K562 (cell line): Measurements from ENCODE around the gene HSF4. TPM values are rescaled to one million over a fixed set of nuclear protein-coding genes. Genes with fewer than 3 reads are reported as not detected.

Source experiments
- EP300 ChIP-seq: IDR thresholded peaks from 2 replicates; pipeline ENCODE4 v1.6.1; 2012; ENCODE audit warnings: low read length, improper control_type of control experiment
- FOXK1 ChIP-seq: sonication (generic); formaldehyde crosslinking; IDR thresholded peaks from 2 replicates; pipeline ENCODE4 v1.8.0; 2022; ENCODE audit warnings: missing genetic modification reagents, mild to moderate bottlenecking, borderline replicate concordance
- IRF2 ChIP-seq: sonication (generic); formaldehyde crosslinking; IDR thresholded peaks from 2 replicates; pipeline ENCODE4 v1.8.1; 2022; ENCODE audit warnings: mild to moderate bottlenecking, missing genetic modification reagents
- NFIC ChIP-seq: fragments of 450-650 bp; IDR thresholded peaks from 2 replicates; pipeline ENCODE4 v1.6.1; 2017; ENCODE audit warnings: mild to moderate bottlenecking, inconsistent platforms
- SMARCA4 ChIP-seq: fragments of 450-650 bp; IDR thresholded peaks from 2 replicates; pipeline ENCODE4 v1.6.1; 2016
- SMARCE1 ChIP-seq: fragments of 450-650 bp; IDR thresholded peaks from 2 replicates; pipeline ENCODE4 v1.7.1; 2016; ENCODE audit warnings: mild to moderate bottlenecking
- SREBF2 ChIP-seq: sonication (generic); formaldehyde crosslinking; IDR thresholded peaks from 2 replicates; pipeline ENCODE4 v1.4.0; 2020; ENCODE audit warnings: mild to moderate bottlenecking, missing genetic modification reagents
- STAT5A ChIP-seq: IDR thresholded peaks from 2 replicates; pipeline ENCODE4 v1.6.1; 2012; ENCODE audit warnings: low read length, inconsistent platforms, borderline replicate concordance
- TAL1 ChIP-seq: fragments of 450-650 bp; IDR thresholded peaks from 2 replicates; pipeline ENCODE4 v1.6.1; 2016; ENCODE audit warnings: mild to moderate bottlenecking
- TCF3 ChIP-seq: sonication (generic); formaldehyde crosslinking; IDR thresholded peaks from 2 replicates; pipeline ENCODE4 v1.4.0; 2020; ENCODE audit warnings: mild to moderate bottlenecking, missing genetic modification reagents
- ZNF57 ChIP-seq: fragments of 450-650 bp; formaldehyde crosslinking; IDR thresholded peaks from 2 replicates; pipeline ENCODE4 v1.4.0; 2020; ENCODE audit warnings: mild to moderate bottlenecking, moderate library complexity
- ZNF707 ChIP-seq: fragments of 250-450 bp; sonication (Bioruptor Pico); conservative IDR thresholded peaks from 2 replicates; pipeline ENCODE4 v1.8.0; 2022; ENCODE audit warnings: inconsistent platforms, mild to moderate bottlenecking, moderate library complexity
- polyA plus RNA-seq, 8 experiments: library from polyadenylated mRNA; depleted of rRNA in 4 of 8; stranded (reverse) in 5 of 8; unstranded in 3 of 8; fragments of >200 nt; fragmentation: Nextera tagmentation in 2 of 8; fragmentation: Illumina TruSeq in 1 of 8; extraction: Ambion mirVana in 2 of 8; extraction: Trizol in 1 of 8; gene quantifications; 2 replicates each; pipeline versions ENCODE4 v1.2.1 to v1.2.3, GENCODE V29; 2011 to 2014; ENCODE audit warnings: inconsistent platforms in 1 of 8, missing spikeins in 1 of 8
- total RNA-seq, 7 experiments: library from RNA; depleted of rRNA in 6 of 7; stranded (reverse); fragments of >200 nt in 6 of 7; fragmentation: Illumina TruSeq in 2 of 7; extraction: Trizol in 2 of 7; gene quantifications; 2 replicates each; pipeline versions ENCODE4 v1.2.1 to v1.2.3, GENCODE V29; 2011 to 2021; ENCODE audit warnings: low replicate concordance in 1 of 7
- TF ChIP-seq, protein P1 (sequence below), 2 experiments: fragments of 450-650 bp in 1 of 2; sonication (generic) in 1 of 2; formaldehyde crosslinking in 1 of 2; IDR thresholded peaks; 2 replicates each; pipeline versions ENCODE4 v1.7.1 to v1.9.0; 2016 to 2022; ENCODE audit warnings: inconsistent platforms in 1 of 2, mild to moderate bottlenecking in 1 of 2, missing genetic modification reagents in 1 of 2
- TF ChIP-seq, protein P2 (sequence below): fragments of 450-650 bp; IDR thresholded peaks from 2 replicates; pipeline ENCODE4 v1.6.1; 2017; ENCODE audit warnings: antibody characterized with exemption, mild to moderate bottlenecking

Gene HSF4
- total and polyA plus RNA-seq, 9 of the 15 experiments (the other 6 are each of a cell fraction or from before 2014, with no cell fraction given), result 0.50 to 35.4 (median 8.8) TPM; not detected in 1

- TF ChIP-seq, protein P1, sequence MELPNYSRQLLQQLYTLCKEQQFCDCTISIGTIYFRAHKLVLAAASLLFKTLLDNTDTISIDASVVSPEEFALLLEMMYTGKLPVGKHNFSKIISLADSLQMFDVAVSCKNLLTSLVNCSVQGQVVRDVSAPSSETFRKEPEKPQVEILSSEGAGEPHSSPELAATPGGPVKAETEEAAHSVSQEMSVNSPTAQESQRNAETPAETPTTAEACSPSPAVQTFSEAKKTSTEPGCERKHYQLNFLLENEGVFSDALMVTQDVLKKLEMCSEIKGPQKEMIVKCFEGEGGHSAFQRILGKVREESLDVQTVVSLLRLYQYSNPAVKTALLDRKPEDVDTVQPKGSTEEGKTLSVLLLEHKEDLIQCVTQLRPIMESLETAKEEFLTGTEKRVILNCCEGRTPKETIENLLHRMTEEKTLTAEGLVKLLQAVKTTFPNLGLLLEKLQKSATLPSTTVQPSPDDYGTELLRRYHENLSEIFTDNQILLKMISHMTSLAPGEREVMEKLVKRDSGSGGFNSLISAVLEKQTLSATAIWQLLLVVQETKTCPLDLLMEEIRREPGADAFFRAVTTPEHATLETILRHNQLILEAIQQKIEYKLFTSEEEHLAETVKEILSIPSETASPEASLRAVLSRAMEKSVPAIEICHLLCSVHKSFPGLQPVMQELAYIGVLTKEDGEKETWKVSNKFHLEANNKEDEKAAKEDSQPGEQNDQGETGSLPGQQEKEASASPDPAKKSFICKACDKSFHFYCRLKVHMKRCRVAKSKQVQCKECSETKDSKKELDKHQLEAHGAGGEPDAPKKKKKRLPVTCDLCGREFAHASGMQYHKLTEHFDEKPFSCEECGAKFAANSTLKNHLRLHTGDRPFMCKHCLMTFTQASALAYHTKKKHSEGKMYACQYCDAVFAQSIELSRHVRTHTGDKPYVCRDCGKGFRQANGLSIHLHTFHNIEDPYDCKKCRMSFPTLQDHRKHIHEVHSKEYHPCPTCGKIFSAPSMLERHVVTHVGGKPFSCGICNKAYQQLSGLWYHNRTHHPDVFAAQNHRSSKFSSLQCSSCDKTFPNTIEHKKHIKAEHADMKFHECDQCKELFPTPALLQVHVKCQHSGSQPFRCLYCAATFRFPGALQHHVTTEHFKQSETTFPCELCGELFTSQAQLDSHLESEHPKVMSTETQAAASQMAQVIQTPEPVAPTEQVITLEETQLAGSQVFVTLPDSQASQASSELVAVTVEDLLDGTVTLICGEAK (IDR thresholded peaks at IDR 0.05), result no peak
- TF ChIP-seq, protein P1 (CRISPR knock-in tag; IDR thresholded peaks at IDR 0.05), result no peak
- TF ChIP-seq STAT5A, result peak; percentile 43; the same call in 1 of the 2 replicates
- TF ChIP-seq ZNF707 (CRISPR knock-in tag), result no peak
- no peak for TF ChIP-seq FOXK1 (CRISPR knock-in tag)
- no peak for TF ChIP-seq ZNF57 (CRISPR knock-in tag)
- peak; percentile 19; the same call in 1 of the 2 replicates for TF ChIP-seq EP300
- TF ChIP-seq SMARCA4, result peak; percentile 84
- TF ChIP-seq TCF3, result peak; percentile 68
- TF ChIP-seq IRF2 (CRISPR knock-in tag), result no peak
- peak; percentile 52 for TF ChIP-seq TAL1
- peak; percentile 40; the same call in 1 of the 2 replicates for TF ChIP-seq NFIC
- TF ChIP-seq SMARCE1, result peak; percentile 84
- TF ChIP-seq SREBF2 (CRISPR knock-in tag), result no peak
- TF ChIP-seq, protein P2, sequence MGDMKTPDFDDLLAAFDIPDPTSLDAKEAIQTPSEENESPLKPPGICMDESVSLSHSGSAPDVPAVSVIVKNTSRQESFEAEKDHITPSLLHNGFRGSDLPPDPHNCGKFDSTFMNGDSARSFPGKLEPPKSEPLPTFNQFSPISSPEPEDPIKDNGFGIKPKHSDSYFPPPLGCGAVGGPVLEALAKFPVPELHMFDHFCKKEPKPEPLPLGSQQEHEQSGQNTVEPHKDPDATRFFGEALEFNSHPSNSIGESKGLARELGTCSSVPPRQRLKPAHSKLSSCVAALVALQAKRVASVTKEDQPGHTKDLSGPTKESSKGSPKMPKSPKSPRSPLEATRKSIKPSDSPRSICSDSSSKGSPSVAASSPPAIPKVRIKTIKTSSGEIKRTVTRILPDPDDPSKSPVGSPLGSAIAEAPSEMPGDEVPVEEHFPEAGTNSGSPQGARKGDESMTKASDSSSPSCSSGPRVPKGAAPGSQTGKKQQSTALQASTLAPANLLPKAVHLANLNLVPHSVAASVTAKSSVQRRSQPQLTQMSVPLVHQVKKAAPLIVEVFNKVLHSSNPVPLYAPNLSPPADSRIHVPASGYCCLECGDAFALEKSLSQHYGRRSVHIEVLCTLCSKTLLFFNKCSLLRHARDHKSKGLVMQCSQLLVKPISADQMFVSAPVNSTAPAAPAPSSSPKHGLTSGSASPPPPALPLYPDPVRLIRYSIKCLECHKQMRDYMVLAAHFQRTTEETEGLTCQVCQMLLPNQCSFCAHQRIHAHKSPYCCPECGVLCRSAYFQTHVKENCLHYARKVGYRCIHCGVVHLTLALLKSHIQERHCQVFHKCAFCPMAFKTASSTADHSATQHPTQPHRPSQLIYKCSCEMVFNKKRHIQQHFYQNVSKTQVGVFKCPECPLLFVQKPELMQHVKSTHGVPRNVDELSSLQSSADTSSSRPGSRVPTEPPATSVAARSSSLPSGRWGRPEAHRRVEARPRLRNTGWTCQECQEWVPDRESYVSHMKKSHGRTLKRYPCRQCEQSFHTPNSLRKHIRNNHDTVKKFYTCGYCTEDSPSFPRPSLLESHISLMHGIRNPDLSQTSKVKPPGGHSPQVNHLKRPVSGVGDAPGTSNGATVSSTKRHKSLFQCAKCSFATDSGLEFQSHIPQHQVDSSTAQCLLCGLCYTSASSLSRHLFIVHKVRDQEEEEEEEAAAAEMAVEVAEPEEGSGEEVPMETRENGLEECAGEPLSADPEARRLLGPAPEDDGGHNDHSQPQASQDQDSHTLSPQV, result 0 out of 2 replicates have a peak, but pooled peaks have one; percentile 23
Observed at GRCh38 chr16:67190448-67191399, 26.2 kb downstream of the HSF4 start (continued).
